Caco-2 (cell line): ENCODE data around the gene PTPRN2. TPM values are rescaled to one million over a fixed set of nuclear protein-coding genes. Genes with fewer than 3 reads are reported as not detected.

Source experiments
- BruUV-seq: library from RNA; stranded (reverse); fragments of 400-500 nt; replicated peaks from 2 replicates; lab custom pipeline; 2021; lab: Mats Ljungman, UMichigan
- CTCF ChIA-PET: fragments of 300-600 bp; sonication (Branson Sonifier 250); formaldehyde crosslinking; loops from one replicate; lab custom pipeline; 2022; ENCODE audit warnings: antibody characterized with exemption; lab: Charles Lee
- POLR2A ChIA-PET: fragments of 300-600 bp; sonication (Branson Sonifier 250); formaldehyde crosslinking; loops from one replicate; lab custom pipeline; 2022; ENCODE audit warnings: antibody characterized with exemption; lab: Charles Lee
- DNase-seq, 2 experiments: peaks; one replicate each; pipeline versions ENCODE4 v3.0.0 to v3.0.0-alpha.2; 2020 to 2022
- H3K27me3 ChIP-seq: replicated peaks from 2 replicates; pipeline ENCODE4 v1.6.0; 2011; ENCODE audit warnings: low read length; ENCODE audit not compliant: control insufficient read depth, insufficient read depth
- H3K36me3 ChIP-seq: 2 replicates; pipeline ENCODE4 v1.5.1; 2011; ENCODE audit warnings: low read length; ENCODE audit not compliant: control insufficient read depth, insufficient read depth
- H3K4me1 ChIP-seq: fragments of 250-450 bp; sonication (Bioruptor Pico); 2 replicates; pipeline ENCODE4 v1.5.1; 2020; ENCODE audit warnings: mild to moderate bottlenecking
- H3K4me3 ChIP-seq: 2 replicates; pipeline ENCODE4 v1.5.1; 2011; ENCODE audit warnings: low read depth, mild to moderate bottlenecking, control low read depth, low read length
- H3K9me3 ChIP-seq: fragments of 250-450 bp; sonication (Bioruptor Pico); 2 replicates; pipeline ENCODE4 v1.5.1; 2020; ENCODE audit warnings: mild to moderate bottlenecking, moderate library complexity
- H3K27ac Mint-ChIP-seq: one replicate; pipeline ENCODE4 v1.8.0; 2022; ENCODE audit warnings: mixed read lengths; ENCODE audit not compliant: unreplicated experiment
- H3K27me3 Mint-ChIP-seq: one replicate; pipeline ENCODE4 v1.8.0; 2022; ENCODE audit warnings: mixed read lengths; ENCODE audit not compliant: insufficient read depth, unreplicated experiment
- H3K36me3 Mint-ChIP-seq: one replicate; pipeline ENCODE4 v1.8.0; 2022; ENCODE audit warnings: mild to moderate bottlenecking, mixed read lengths; ENCODE audit not compliant: insufficient read depth, unreplicated experiment
- H3K4me1 Mint-ChIP-seq: one replicate; pipeline ENCODE4 v1.8.0; 2022; ENCODE audit warnings: low read depth, mixed read lengths; ENCODE audit not compliant: unreplicated experiment
- H3K4me3 Mint-ChIP-seq: one replicate; pipeline ENCODE4 v1.8.0; 2022; ENCODE audit warnings: mild to moderate bottlenecking, moderate library complexity, mixed read lengths; ENCODE audit not compliant: unreplicated experiment
- H3K9me3 Mint-ChIP-seq: one replicate; pipeline ENCODE4 v1.8.0; 2022; ENCODE audit warnings: mixed read lengths; ENCODE audit not compliant: unreplicated experiment
- intact Hi-C: fragments of 100-400 bp; cut with micrococcal nuclease; formaldehyde crosslinking; loops from one replicate; pipeline ENCODE4 v1.10.0; 2022; ENCODE audit not compliant: unreplicated experiment
- total RNA-seq: library from RNA; stranded (reverse); gene quantifications from 2 replicates; pipeline ENCODE4 v1.2.3, GENCODE V29; 2022
- TF ChIP-seq, protein P1 (sequence below), 2 experiments: fragments of 200-600 bp in 1 of 2; IDR thresholded peaks; 1 replicate in 1 of 2; 2 replicates in 1 of 2; pipeline versions ENCODE4 v1.5.1 to v1.8.0; 2011 to 2022; ENCODE audit warnings: antibody characterized with exemption in 1 of 2, control low read depth in 1 of 2, inconsistent platforms in 1 of 2, low read depth in 1 of 2, low read length in 1 of 2, mild to moderate bottlenecking in 1 of 2, moderate library complexity in 1 of 2; ENCODE audit not compliant: insufficient read depth in 1 of 2, severe bottlenecking in 1 of 2, unreplicated experiment in 1 of 2

PTPRN2 gene
- total RNA-seq, 1 experiment from 2014 or later = 1.4 TPM

DNA sequence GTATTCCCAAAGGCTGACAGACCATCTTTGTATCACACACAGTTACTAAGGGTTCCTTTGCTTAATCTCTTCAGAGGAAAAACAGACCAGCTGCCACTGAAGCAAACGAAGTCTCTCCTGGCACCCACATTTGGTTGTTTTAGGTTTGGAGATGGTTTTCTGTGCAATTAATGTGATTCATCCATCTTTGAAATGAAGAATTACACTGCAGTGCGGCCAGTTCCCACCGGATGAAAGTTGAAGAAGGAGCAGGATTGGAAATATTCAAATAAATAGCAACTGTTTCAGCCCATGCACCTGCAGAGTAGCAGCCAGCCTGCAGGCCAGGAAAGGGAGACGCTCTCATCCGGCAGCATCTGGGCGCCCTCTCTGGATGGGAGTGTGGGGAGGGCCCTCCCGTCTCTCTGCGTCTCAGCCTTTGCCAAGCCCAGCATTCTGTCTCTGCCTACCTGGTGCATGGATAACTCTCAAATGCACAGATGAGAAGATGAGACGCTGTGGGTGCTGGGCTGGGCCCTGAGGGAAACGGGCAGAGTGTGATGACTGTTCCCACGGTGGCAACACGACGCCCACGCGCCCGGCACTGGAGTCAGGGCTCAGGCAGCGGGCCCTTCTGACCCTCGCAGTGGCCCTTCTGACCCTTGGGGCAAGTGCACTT, 214.0 kb downstream of the PTPRN2 start:
- Mint-ChIP-seq H3K9me3 (no peaks in the 10 kb centered on the region), H3K27me3 (no peaks in the 10 kb centered on the region), H3K36me3 (peaks cover 12% of the 10 kb centered on the region), H3K27ac (no peak overlapping the region), H3K4me3 (no peak overlapping the region), H3K4me1 (no peaks in the 10 kb centered on the region)
- DNase-seq = no peak
- ChIA-PET POLR2A (no interaction called here), CTCF (no interaction called here)
- no peaks in the 10 kb centered on the region for H3K36me3 ChIP-seq
- intact Hi-C loops = no loop called here
- no peaks in the 10 kb centered on the region for H3K9me3 ChIP-seq
- H3K4me1 ChIP-seq = no peaks in the 10 kb centered on the region
- no TSS peak for BruUV-seq
- TF ChIP-seq, protein P1, sequence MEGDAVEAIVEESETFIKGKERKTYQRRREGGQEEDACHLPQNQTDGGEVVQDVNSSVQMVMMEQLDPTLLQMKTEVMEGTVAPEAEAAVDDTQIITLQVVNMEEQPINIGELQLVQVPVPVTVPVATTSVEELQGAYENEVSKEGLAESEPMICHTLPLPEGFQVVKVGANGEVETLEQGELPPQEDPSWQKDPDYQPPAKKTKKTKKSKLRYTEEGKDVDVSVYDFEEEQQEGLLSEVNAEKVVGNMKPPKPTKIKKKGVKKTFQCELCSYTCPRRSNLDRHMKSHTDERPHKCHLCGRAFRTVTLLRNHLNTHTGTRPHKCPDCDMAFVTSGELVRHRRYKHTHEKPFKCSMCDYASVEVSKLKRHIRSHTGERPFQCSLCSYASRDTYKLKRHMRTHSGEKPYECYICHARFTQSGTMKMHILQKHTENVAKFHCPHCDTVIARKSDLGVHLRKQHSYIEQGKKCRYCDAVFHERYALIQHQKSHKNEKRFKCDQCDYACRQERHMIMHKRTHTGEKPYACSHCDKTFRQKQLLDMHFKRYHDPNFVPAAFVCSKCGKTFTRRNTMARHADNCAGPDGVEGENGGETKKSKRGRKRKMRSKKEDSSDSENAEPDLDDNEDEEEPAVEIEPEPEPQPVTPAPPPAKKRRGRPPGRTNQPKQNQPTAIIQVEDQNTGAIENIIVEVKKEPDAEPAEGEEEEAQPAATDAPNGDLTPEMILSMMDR (IDR thresholded peaks at IDR 0.05; ENCODE audit: insufficient read depth in 1 of 2, low read depth in 1 of 2, low read length in 1 of 2, severe bottlenecking in 1 of 2, unreplicated experiment in 1 of 2) = no peak
- H3K27me3 ChIP-seq = no peaks in the 10 kb centered on the region
- no peak overlapping the region for H3K4me3 ChIP-seq

DNA sequence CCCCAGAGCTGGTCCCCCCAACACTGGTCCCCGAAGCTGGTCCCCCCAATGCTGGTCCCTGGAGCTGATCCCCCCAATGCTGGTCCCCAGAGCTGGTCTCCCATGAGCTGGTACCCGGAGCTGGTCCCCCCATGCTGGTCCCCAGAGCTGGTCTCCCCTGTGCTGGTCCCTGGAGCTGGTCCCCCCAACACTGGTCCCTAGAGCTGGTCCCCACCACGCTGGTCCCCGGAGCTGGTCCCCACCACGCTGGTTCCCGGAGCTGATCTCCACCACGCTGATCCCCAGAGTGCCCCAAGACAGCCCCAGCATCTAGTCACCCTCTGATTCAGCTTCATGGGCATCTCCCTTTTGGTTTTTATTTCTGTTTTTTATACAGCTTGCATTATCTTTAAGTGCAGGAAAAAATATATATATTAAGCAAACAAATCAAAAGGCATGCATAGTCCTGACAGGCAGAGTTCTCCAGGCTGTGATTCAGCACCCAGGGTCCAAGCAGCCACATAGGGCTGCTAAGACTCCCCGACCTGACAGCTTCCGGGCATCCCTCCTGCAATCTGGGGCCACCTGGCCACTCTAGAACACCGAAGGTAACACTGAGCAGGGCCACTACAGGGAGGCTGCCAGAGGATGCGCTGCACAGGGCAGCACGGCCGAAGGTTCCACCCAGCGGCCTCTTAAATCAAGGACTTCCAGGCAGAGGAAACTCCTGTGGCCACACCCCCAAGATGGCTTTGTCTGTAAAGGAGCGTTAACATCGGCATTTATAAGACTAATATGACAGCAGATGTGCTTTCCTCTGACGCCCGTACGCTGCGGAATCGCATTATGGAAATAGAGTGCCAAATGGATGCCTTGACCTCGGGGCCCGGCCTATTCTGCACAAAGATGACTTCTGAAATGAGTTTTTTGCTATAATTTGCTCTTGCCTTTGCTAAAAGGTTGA, 215.0 kb downstream of the PTPRN2 start:
- Histone ChIP-seq H3K4me3 (no peak overlapping the region), H3K27me3 (no peaks in the 10 kb centered on the region), H3K4me1 (no peaks in the 10 kb centered on the region), H3K9me3 (no peaks in the 10 kb centered on the region), H3K36me3 (no peaks in the 10 kb centered on the region)
- Mint-ChIP-seq H3K4me3 (no peak overlapping the region), H3K36me3 (peaks cover 8% of the 10 kb centered on the region), H3K27me3 (no peaks in the 10 kb centered on the region), H3K27ac (no peak overlapping the region), H3K9me3 (no peaks in the 10 kb centered on the region), H3K4me1 (no peaks in the 10 kb centered on the region)
- ChIA-PET CTCF (no interaction called here), POLR2A (no interaction called here)
- no peak for DNase-seq
- BruUV-seq = no TSS peak
- TF ChIP-seq, protein P1 (IDR thresholded peaks at IDR 0.05; ENCODE audit: insufficient read depth in 1 of 2, low read depth in 1 of 2, low read length in 1 of 2, severe bottlenecking in 1 of 2, unreplicated experiment in 1 of 2) = no peak
- intact Hi-C loops = no loop called here

DNA sequence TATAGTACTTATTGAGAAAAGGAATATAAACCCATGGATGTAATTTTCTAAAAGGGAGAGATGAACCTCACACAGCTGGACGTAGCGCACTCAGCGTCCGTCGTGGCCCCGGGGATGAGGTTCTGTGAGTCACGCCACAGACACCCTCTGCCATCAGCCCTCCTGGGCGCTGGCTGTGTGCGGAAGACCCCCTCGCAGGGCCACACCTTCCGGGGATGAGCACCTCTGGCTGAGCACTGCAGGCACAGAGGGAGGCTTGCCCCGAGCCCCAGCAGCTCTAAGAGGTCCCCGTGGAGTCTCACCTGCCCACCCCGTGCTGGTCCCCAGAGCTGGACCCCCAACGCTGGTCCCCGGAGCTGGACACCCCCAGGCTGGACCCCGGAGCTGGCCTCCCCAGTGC, 215.8 kb downstream of the PTPRN2 start:
- intact Hi-C loops = no loop called here
- H3K4me1 Mint-ChIP-seq = no peaks in the 10 kb centered on the region
- H3K9me3 Mint-ChIP-seq = no peaks in the 10 kb centered on the region
- Histone ChIP-seq H3K9me3 (no peaks in the 10 kb centered on the region), H3K36me3 (no peaks in the 10 kb centered on the region), H3K4me3 (no peak overlapping the region), H3K4me1 (no peaks in the 10 kb centered on the region), H3K27me3 (no peaks in the 10 kb centered on the region)
- TF ChIP-seq, protein P1 (IDR thresholded peaks at IDR 0.05; ENCODE audit: insufficient read depth in 1 of 2, low read depth in 1 of 2, low read length in 1 of 2, severe bottlenecking in 1 of 2, unreplicated experiment in 1 of 2) = no peak
- no TSS peak for BruUV-seq
- DNase-seq = no peak
- ChIA-PET POLR2A (no interaction called here), CTCF (no interaction called here)
- no peak overlapping the region for H3K27ac Mint-ChIP-seq
- H3K36me3 Mint-ChIP-seq = peaks cover 5% of the 10 kb centered on the region
- H3K4me3 Mint-ChIP-seq = no peak overlapping the region
- no peaks in the 10 kb centered on the region for H3K27me3 Mint-ChIP-seq
